ENCODE results near the gene SERTAD1. TPM values are rescaled to one million over a fixed set of nuclear protein-coding genes. Genes with fewer than 3 reads are reported as not detected.
A peak's percentile ranks its signal among the peaks of the same experiment; 100 is the strongest.

The SERTAD1 gene
- total and polyA plus RNA-seq, 2 of the 8 experiments (the other 6 are each of a cell fraction or from before 2014, with no cell fraction given) = 5.4 to 6.6 TPM

DNA sequence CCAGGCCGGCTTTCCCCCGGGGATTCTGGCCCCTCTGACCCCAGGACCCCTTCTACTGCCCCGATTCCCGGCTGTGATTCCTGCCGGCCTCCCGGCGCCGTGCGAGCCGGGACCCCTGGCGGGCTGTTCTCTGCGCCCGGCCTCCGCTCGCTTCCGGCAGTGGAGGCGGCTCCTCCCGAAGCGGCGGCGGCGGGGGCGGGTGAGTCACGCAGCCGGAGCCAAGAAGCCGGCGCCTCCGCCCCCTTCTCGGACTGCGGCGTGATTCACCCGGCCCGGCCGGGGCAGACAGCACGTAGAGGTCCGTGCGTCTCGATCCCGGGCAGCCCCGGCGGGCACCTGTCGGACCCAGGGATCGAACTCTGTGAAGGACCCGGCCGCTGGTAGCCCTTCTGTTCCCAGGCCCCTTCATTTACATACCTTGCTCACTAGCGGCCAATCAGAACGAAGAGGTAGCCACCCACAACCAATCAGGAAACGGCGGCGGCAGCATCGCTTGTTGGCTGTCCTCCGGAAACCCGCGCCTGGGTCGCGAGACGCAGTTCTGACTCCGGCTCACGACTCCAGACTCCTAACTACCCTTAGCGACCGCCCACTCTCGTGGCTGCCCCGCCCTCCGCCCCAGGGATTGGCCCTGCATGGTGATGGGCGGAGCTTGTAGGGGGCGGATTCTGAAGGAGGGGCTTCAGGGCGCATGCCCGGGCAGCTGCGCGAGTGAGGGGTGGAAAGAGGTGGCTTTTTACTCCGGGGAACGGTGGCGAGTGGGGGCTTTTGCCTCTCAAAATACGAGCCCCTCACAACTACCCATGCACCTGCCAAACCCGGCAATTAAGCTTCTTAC, at the start of gene SERTAD1 (continued):
- TF ChIP-seq, protein P1, sequence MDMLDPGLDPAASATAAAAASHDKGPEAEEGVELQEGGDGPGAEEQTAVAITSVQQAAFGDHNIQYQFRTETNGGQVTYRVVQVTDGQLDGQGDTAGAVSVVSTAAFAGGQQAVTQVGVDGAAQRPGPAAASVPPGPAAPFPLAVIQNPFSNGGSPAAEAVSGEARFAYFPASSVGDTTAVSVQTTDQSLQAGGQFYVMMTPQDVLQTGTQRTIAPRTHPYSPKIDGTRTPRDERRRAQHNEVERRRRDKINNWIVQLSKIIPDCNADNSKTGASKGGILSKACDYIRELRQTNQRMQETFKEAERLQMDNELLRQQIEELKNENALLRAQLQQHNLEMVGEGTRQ (IDR thresholded peaks at IDR 0.05; ENCODE audit: low read length) = no peak
- TF ChIP-seq CTBP2 (IDR thresholded peaks at IDR 0.05; ENCODE audit: borderline replicate concordance, insufficient read depth, insufficient read length, low read length) (no peak), GTF2F1 (IDR thresholded peaks at IDR 0.05; ENCODE audit: borderline replicate concordance, low read depth, low read length) (no peak), CHD2 (IDR thresholded peaks at IDR 0.05; ENCODE audit: low read length) (peak; percentile 78), HDAC2 (IDR thresholded peaks at IDR 0.05; ENCODE audit: borderline replicate concordance in 1 of 2, low read depth in 2 of 2, low read length in 2 of 2) (0 out of 4 replicates have a peak, but pooled peaks of 1 of the 2 experiments have one; percentile 1), TEAD4 (IDR thresholded peaks at IDR 0.05; ENCODE audit: low read depth, low read length) (no peak), ZNF274 (IDR thresholded peaks at IDR 0.05; ENCODE audit: borderline replicate concordance, extremely low read depth, low read length) (no peak), NRF1 (IDR thresholded peaks at IDR 0.05; ENCODE audit: low read depth, low read length) (peak; percentile 70), RBBP5 (IDR thresholded peaks at IDR 0.05; ENCODE audit: borderline replicate concordance, low read depth, low read length) (no peak), KDM1A (IDR thresholded peaks at IDR 0.05; ENCODE audit: borderline replicate concordance, low read length) (no peak), EZH2 (IDR thresholded peaks at IDR 0.05; ENCODE audit: low read depth, low read length, severe bottlenecking) (no peak), CHD1 (IDR thresholded peaks at IDR 0.05; ENCODE audit: low read depth, low read length) (no peak), EGR1 (IDR thresholded peaks at IDR 0.05; ENCODE audit: borderline replicate concordance, low read depth, low read length) (peak; percentile 31; the same call in 1 of the 2 replicates), SUZ12 (IDR thresholded peaks at IDR 0.05; ENCODE audit: low read length) (no peak), RFX5 (IDR thresholded peaks at IDR 0.05; ENCODE audit: borderline replicate concordance, low read depth, low read length) (peak; percentile 61; the same call in 1 of the 2 replicates), PHF8 (conservative IDR thresholded peaks at IDR 0.05; ENCODE audit: low read depth, low read length) (peak; percentile 62), POU5F1 (IDR thresholded peaks at IDR 0.05; ENCODE audit: low read depth, low read length) (no peak), SIX5 (IDR thresholded peaks at IDR 0.05; ENCODE audit: low read depth, low read length) (no peak), SAP30 (IDR thresholded peaks at IDR 0.05; ENCODE audit: insufficient read depth, insufficient replicate concordance, low read length) (peak; percentile 39), JUN (IDR thresholded peaks at IDR 0.05; ENCODE audit: low read depth, low read length) (no peak), TAF1 (IDR thresholded peaks at IDR 0.05; ENCODE audit: low read depth, low read length) (peak; percentile 94)
- TF ChIP-seq, protein P2, sequence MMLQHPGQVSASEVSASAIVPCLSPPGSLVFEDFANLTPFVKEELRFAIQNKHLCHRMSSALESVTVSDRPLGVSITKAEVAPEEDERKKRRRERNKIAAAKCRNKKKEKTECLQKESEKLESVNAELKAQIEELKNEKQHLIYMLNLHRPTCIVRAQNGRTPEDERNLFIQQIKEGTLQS (IDR thresholded peaks at IDR 0.05; ENCODE audit: insufficient read depth, low read depth, low read length) = no peak
